Erythroblast (primary cell): ENCODE results near the gene B3GNT2.

ENCODE experiments used
- GATA1 ChIP-seq: IDR thresholded peaks from 2 replicates; pipeline ENCODE4 v1.6.1; 2011; ENCODE audit warnings: low read depth, mild to moderate bottlenecking, control low read depth, low read length, moderate library complexity
- POLR2A ChIP-seq: IDR thresholded peaks from 2 replicates; pipeline ENCODE4 v1.6.1; 2011; ENCODE audit warnings: mild to moderate bottlenecking, low read length

DNA sequence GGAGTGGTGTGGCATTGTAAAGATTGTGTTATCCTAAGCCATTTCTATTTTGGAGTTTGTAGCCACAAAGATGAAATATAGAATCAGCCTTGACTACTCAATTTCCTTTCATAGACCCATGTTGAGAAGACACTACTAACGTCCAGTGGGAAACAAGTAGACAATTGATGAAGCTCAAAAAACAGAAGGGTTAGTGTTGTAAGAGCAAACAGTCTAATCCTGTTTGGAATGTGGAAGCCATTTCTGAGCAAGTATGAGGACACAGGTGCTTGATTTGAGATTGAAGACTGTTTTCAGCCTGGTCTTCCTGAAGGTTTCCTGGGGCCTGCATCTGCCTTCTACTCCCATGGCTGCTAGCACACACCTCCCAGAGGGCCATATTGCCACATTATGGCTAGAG lies 29.1 kb downstream of the B3GNT2 start:
- no peak for TF ChIP-seq POLR2A
- no peak for TF ChIP-seq GATA1
